Subcutaneous abdominal adipose tissue (tissue), 5 donors: ENCODE results near the gene MITF.
A peak's percentile ranks its signal among the peaks of the same experiment; 100 is the strongest.

Experiments
- H3K27ac ChIP-seq: one replicate; pipeline ENCODE4 v1.7.0; 2013; ENCODE audit warnings: low read depth, mild to moderate bottlenecking, inconsistent platforms, low read length, moderate library complexity
- H3K27me3 ChIP-seq, 5 donors: one replicate each; pipeline ENCODE4 v1.7.0; 2013; ENCODE audit warnings: low read length in 5 of 5, inconsistent platforms in 1 of 5; ENCODE audit not compliant: control insufficient read depth in 5 of 5, insufficient read depth in 4 of 5
- H3K36me3 ChIP-seq, 5 donors: one replicate each; pipeline ENCODE4 v1.7.0; 2013; ENCODE audit warnings: low read length in 5 of 5; ENCODE audit not compliant: control insufficient read depth in 5 of 5, insufficient read depth in 5 of 5
- H3K4me1 ChIP-seq, 5 donors: one replicate each; pipeline ENCODE4 v1.7.0; 2013; ENCODE audit warnings: low read length in 5 of 5, mild to moderate bottlenecking in 3 of 5, moderate library complexity in 1 of 5; ENCODE audit not compliant: control insufficient read depth in 5 of 5, insufficient read depth in 5 of 5
- H3K4me3 ChIP-seq, 5 donors: one replicate each; pipeline ENCODE4 v1.7.0; 2013; ENCODE audit warnings: low read length in 5 of 5, low read depth in 1 of 5
- H3K9ac ChIP-seq, 5 donors: one replicate each; pipeline ENCODE4 v1.7.0; 2013; ENCODE audit warnings: low read length in 5 of 5, mild to moderate bottlenecking in 4 of 5, moderate library complexity in 3 of 5
- H3K9me3 ChIP-seq, 5 donors: one replicate each; pipeline ENCODE4 v1.7.0; 2013; ENCODE audit warnings: low read length in 5 of 5; ENCODE audit not compliant: control insufficient read depth in 5 of 5
- donor health status: healthy.
- donor health status: healthy.
- donor health status: healthy.
- donor health status: healthy.
- donor health status: healthy.

Gene MITF, protein sequence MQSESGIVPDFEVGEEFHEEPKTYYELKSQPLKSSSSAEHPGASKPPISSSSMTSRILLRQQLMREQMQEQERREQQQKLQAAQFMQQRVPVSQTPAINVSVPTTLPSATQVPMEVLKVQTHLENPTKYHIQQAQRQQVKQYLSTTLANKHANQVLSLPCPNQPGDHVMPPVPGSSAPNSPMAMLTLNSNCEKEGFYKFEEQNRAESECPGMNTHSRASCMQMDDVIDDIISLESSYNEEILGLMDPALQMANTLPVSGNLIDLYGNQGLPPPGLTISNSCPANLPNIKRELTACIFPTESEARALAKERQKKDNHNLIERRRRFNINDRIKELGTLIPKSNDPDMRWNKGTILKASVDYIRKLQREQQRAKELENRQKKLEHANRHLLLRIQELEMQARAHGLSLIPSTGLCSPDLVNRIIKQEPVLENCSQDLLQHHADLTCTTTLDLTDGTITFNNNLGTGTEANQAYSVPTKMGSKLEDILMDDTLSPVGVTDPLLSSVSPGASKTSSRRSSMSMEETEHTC

DNA sequence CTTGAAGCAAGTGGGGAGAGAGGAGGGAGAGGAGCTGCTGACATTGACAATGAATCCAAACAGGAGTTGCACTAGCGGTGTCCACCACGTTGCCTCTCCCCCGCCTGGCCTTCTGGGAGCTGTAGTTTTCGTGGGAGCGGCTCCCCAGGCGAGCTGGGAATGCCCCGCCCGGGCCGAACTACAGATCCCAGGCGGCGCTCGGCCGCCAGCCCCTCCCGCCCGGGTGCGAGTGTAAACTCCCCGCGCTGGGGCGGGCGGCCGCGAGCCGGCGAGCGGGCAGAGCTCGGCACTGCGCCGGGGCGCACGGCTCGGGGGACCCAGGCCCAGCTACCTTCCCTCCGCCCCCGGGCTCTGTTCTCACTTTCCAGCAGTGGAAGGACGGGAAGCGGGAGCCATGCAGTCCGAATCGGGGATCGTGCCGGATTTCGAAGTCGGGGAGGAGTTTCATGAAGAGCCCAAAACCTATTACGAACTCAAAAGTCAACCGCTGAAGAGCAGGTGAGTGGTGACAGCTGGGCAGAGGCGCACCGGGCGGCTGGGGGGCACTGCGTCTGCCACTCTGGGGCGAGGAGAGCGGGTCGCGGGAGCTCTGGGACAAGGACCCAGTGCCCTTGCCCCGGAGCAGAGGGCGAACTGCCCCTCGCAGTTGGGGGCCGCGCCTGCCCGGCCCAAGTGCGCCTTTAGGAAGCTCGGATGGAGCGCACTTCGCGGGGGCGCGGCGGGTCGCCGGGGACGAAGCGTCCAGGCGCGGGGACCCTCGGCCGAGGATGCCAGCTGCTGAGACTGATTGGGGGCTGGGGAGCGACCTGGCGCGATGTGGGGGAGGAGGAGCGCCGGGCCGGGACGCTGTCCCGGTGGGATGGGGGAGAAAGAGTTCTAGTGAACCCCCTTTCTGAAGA lies at the start of gene MITF:
TSS of gene MITF (plus strand) at position 261 of the 899 bp plus-strand sequence. CDS start at position 395, 134 bp downstream.
- Histone ChIP-seq H3K9ac (peak within 1 kb of the TSS; percentile 75 to 93 (median 83)), H3K27ac (peak within 1 kb of the TSS; percentile 85), H3K4me1 (peaks cover 0 to 60% (median 31%) of the 10 kb centered on the region in 5 donors), H3K27me3 (no peaks in the 10 kb centered on the region), H3K36me3 (no peaks in the 10 kb centered on the region), H3K4me3 (peak within 1 kb of the TSS; percentile 74 to 94 (median 84)), H3K9me3 (no peaks in the 10 kb centered on the region)

DNA sequence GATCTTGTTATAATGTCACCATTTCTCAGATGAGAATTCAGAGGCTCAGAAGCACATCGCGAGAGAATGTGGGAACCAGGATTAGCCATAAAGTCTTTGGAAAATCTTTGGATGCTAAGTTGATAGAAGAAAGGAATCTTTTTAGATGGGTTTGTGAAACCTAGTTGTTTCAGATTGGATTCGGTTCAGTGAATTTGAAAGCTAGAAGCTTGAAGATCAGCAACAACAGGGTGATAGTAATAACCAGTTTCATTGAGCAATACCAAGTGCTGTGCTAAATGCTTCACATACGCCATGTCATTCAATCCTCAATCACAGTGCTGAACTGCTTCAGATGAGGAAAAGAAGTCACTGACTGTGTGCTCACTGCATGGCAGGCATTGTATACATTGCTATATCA lies 47.4 kb upstream of the MITF start:
- no peak overlapping the region for H3K4me3 ChIP-seq
- no peaks in the 10 kb centered on the region for H3K36me3 ChIP-seq
- H3K9me3 ChIP-seq, result no peaks in the 10 kb centered on the region
- peaks cover 0 to 26% (median 5%) of the 10 kb centered on the region in 5 donors for H3K4me1 ChIP-seq
- H3K27me3 ChIP-seq, result no peaks in the 10 kb centered on the region
- H3K9ac ChIP-seq, result peak overlapping the region in 1 of 5 donors; percentile 13
- peak overlapping the region; percentile 63 for H3K27ac ChIP-seq

DNA sequence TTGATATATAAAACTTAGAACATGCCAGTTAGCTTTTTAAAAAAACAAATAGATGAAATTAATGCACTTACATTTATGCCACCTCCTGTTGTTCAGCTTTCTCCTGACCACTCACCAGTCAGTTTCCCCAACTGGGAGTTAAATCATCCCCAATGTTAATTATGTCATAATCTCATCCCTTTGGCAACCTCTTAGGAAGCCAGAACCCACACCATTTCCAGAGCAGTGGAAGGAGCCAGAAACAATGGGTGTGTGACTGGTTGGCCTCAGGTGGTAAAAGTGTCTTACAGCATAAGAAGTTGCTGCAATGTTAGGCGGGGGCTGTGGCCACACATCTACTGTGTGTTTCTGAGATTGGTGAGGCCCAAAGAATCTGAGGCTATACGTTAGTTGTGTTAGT lies 46.5 kb upstream of the MITF start:
- peaks cover 0 to 18% (median 5%) of the 10 kb centered on the region in 5 donors for H3K4me1 ChIP-seq
- H3K4me3 ChIP-seq, result no peak overlapping the region
- no peak overlapping the region for H3K9ac ChIP-seq
- no peaks in the 10 kb centered on the region for H3K9me3 ChIP-seq
- H3K27ac ChIP-seq, result peak overlapping the region; percentile 55
- H3K27me3 ChIP-seq, result no peaks in the 10 kb centered on the region
- H3K36me3 ChIP-seq, result no peaks in the 10 kb centered on the region

DNA sequence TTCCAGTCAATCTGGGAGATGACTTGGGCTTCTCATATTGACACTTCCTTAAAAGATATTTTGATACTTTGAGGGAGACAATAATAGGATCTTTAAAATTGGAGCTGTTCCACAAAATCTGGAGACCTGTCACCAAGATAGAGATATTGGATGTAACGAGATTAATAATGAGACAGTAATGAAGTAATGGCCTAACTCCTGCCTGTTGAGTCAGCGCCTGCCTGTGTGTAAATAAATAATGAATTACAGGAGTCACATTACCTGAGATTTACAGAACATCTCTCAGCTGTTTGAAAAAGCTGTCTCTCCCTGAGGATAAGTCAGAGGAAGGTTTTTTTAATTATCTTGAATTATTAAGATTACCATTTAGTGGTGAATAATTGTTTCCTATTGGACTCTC lies 43.8 kb upstream of the MITF start:
- Histone ChIP-seq H3K4me1 (peaks cover 0 to 15% (median 5%) of the 10 kb centered on the region in 5 donors), H3K9me3 (peaks cover 0 to 2% (median 0%) of the 10 kb centered on the region in 5 donors), H3K27me3 (no peaks in the 10 kb centered on the region), H3K36me3 (no peaks in the 10 kb centered on the region), H3K27ac (no peak overlapping the region), H3K9ac (no peak overlapping the region), H3K4me3 (no peak overlapping the region)

DNA sequence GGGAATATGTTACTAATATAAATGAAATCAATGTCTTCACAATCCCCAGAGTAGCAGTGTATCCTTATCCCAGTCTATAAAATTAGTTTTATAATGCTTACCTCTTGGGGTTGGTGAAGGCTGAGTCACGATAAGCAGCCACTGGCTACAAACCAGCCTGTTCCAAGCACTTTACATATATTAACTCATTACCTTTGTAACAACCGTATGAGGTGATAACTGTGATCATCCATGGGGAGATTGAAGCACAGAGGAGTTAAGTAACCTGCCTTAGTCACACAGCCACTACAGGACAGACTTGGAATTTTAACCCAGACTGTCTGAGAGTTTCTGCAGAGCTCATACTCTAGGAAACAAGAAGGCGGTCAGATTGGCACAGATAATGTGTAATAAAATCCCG lies 43.3 kb upstream of the MITF start:
- Histone ChIP-seq H3K9me3 (peaks cover 0 to 7% (median 5%) of the 10 kb centered on the region in 5 donors), H3K36me3 (no peaks in the 10 kb centered on the region), H3K4me3 (no peak overlapping the region), H3K9ac (no peak overlapping the region), H3K4me1 (peaks cover 0 to 10% (median 5%) of the 10 kb centered on the region in 5 donors), H3K27me3 (no peaks in the 10 kb centered on the region), H3K27ac (no peak overlapping the region)

DNA sequence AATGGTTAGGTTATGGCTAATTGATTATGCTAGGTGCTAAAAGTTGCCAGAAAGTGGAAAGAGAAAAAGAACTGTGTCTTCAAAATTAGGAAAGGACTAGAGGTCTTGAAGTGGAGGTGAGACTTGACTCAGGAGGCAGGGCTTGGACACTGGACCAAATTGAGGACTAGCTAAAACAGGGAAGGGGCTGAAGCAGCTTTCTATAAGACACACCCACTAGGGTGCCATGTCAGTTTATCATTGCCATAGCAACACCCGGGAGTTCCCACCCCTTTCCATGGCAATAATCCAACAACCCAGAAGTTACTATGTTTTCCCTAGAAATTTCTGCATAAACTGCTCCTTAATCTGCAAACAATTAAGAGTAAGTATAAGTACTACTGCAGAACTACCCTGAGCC lies 42.9 kb upstream of the MITF start:
- Histone ChIP-seq H3K27ac (no peak overlapping the region), H3K4me3 (no peak overlapping the region), H3K9ac (no peak overlapping the region), H3K4me1 (peaks cover 0 to 8% (median 5%) of the 10 kb centered on the region in 5 donors), H3K36me3 (no peaks in the 10 kb centered on the region), H3K9me3 (peaks cover 0 to 12% (median 7%) of the 10 kb centered on the region in 5 donors), H3K27me3 (no peaks in the 10 kb centered on the region)

DNA sequence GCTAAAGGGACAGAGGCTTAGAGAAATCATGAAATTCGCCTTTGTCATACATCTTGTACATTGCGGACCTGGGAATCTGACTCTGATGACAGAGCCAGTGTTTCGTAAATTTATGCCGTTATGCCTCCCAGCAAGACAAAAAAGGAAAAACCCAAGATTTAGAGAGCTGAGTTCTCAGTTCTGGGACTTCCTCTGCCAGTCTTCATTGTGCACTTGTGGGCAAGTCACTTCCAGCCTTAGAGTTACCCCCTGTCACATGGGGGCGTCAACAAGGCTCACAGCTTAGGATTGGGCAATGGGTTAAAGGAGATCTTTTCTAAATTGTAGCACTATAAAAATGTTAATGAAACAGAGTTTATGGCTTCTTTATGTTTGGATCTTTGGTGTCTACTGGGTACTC lies 41.9 kb upstream of the MITF start:
- Histone ChIP-seq H3K36me3 (no peaks in the 10 kb centered on the region), H3K27ac (no peak overlapping the region)

DNA sequence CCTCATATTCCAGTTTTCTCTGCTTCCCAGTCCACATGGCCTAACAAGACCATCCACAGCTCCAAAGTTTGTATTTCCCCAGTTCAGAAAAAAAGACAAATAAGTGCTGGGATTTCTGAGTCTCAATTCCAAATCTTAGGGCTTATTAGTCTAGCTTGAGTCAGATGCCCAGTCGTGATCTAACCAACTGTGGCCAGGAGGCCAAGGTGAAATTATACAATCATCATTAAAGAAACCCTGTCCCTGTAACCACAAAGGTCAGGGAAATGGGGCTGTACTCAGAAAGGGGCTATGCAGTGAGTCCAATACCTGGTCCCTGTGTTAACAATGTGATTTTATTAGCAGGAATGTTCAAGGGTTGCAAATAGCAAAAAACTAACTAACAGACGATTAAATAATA lies 40.5 kb upstream of the MITF start:
- H3K27ac ChIP-seq, result no peak overlapping the region
- H3K4me1 ChIP-seq, result no peaks in the 10 kb centered on the region
- H3K36me3 ChIP-seq, result no peaks in the 10 kb centered on the region
- H3K9ac ChIP-seq, result no peak overlapping the region
- H3K27me3 ChIP-seq, result no peaks in the 10 kb centered on the region
- no peak overlapping the region for H3K4me3 ChIP-seq
- H3K9me3 ChIP-seq, result peaks cover 0 to 14% (median 7%) of the 10 kb centered on the region in 5 donors

More for the DNA sequence above, 41.9 kb upstream of the MITF start:
- Histone ChIP-seq H3K27me3 (no peaks in the 10 kb centered on the region), H3K4me1 (no peaks in the 10 kb centered on the region), H3K9me3 (peaks cover 0 to 12% (median 7%) of the 10 kb centered on the region in 5 donors), H3K9ac (no peak overlapping the region), H3K4me3 (no peak overlapping the region)

DNA sequence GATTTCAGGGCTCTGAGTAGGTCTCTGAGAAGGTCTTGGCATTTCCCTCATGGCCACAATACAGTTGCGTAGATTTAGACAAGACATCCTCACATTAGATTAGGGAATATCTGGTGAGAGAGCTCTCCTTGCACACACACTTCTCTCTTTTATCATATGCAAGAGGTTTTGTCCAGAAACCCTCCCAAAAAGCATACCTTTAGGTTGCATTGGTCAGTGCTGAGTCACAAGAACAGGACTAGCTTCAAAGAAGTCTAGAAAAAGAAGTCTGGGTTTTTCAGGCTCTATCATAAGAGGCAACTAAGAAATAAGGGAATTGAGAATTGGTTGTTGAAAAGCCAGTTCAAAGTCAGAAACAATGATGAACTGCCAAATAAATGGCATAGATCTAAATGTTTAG lies 40.1 kb upstream of the MITF start:
- Histone ChIP-seq H3K36me3 (no peaks in the 10 kb centered on the region), H3K27ac (no peak overlapping the region), H3K4me3 (no peak overlapping the region), H3K4me1 (no peaks in the 10 kb centered on the region), H3K9me3 (peaks cover 0 to 14% (median 7%) of the 10 kb centered on the region in 5 donors), H3K9ac (no peak overlapping the region), H3K27me3 (no peaks in the 10 kb centered on the region)
